Fibroblast of pulmonary artery (primary cell): Measurements from ENCODE around the gene TSKS.
"Not testable (repeated sequence)": the region's sequence is repeated elsewhere in the genome, so short reads cannot be mapped to it uniquely, and the experiment has no call there.

ENCODE experiments used
- DNase-seq: peaks from one replicate; pipeline ENCODE4 v3.0.0-alpha.2; 2010; ENCODE audit warnings: low read depth
- H3K4me3 ChIP-seq: replicated peaks from 2 replicates; pipeline ENCODE4 v1.5.1; 2011; ENCODE audit warnings: low read depth, mild to moderate bottlenecking, control low read depth, low read length, moderate library complexity
- TF ChIP-seq, protein P1 (sequence below): IDR thresholded peaks from 2 replicates; pipeline ENCODE4 v1.5.1; 2011; ENCODE audit warnings: mild to moderate bottlenecking, control low read depth, low read length, inconsistent platforms; ENCODE audit errors: missing control alignments

TSKS gene

DNA sequence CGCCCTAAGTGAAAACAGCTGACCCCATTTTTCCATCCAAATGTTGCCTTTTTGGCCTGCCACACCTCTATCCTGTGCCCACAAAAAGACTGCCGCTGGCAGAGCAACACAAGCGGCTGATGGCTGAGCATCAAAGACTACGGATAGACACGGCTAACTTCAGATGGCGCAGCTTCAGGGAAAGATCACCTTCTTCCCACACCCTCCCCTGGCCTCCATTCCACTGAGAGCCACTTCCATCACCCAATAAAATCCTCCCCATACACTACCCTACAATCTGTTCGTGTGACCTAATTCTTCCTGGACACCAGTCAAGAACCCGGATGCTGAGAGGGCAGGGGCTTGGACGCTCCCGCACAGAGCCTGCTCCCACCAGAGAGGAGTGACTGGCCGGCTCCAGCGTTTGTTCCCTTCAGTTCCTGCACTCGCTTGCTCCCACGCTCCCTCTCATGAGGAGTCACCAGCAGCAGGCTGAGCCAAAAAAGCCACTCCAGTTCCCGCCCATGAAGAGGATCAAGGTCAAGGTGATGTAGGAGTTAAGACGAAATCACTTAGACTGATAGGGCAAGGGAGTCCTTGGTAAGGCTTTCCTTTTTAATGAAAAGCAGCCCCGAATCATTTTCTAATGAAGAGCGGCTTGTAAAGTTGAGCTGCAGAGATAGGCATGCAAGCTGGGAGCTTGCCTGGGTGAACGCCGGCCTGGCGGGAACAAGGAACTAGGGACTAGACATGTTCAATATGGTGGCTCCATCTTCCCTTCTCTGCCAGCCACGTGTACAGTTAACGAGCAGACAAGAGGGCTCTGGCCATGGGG, 35.7 kb downstream of the TSKS start:
- no peak overlapping the region for H3K4me3 ChIP-seq
- DNase-seq = peak; percentile 77

DNA sequence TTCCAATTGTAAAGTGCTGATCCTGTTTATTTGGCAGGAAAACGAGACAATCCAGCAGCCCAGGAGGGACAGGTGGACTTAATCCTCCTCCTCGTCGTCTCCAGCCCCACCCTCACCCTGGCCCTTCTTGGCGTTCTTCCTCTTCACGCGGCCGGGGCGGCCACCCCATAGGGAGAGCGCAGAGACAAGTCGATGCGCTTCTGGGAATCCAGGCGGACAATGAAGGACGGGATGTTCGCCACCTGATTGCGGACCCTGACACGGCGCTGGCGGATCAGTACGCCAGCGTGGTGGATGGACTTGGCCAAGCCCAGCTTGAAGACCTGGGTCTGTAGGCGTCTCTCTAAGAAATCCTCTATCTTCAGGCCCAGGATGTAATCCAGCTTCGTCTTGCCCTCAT, 43.7 kb downstream of the TSKS start:
- DNase-seq, H3K4me3 ChIP-seq: not testable (repeated sequence)

More for the DNA sequence above, 35.7 kb downstream of the TSKS start:
- TF ChIP-seq, protein P1, sequence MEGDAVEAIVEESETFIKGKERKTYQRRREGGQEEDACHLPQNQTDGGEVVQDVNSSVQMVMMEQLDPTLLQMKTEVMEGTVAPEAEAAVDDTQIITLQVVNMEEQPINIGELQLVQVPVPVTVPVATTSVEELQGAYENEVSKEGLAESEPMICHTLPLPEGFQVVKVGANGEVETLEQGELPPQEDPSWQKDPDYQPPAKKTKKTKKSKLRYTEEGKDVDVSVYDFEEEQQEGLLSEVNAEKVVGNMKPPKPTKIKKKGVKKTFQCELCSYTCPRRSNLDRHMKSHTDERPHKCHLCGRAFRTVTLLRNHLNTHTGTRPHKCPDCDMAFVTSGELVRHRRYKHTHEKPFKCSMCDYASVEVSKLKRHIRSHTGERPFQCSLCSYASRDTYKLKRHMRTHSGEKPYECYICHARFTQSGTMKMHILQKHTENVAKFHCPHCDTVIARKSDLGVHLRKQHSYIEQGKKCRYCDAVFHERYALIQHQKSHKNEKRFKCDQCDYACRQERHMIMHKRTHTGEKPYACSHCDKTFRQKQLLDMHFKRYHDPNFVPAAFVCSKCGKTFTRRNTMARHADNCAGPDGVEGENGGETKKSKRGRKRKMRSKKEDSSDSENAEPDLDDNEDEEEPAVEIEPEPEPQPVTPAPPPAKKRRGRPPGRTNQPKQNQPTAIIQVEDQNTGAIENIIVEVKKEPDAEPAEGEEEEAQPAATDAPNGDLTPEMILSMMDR = no peak

DNA sequence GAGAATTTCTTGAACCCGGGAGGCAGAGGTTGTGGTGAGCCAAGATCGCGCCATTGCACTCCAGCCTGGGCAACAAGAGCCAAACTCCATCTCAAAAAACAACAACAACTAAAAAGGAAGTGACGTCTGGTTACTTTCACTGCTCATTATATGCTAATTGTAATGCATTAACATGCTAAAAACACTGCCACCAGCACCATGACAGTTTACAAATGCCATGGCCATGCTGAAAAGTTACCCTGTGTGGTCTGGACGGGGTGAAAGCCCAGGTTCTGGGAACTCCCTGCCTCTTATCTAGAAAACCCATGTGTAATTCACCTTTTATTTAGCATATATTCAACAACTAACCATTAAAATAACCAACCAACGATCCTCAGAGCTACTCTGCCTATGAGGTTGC, 44.1 kb downstream of the TSKS start:
- DNase-seq = no peak
- TF ChIP-seq, protein P1 = no peak
- no peak overlapping the region for H3K4me3 ChIP-seq

DNA sequence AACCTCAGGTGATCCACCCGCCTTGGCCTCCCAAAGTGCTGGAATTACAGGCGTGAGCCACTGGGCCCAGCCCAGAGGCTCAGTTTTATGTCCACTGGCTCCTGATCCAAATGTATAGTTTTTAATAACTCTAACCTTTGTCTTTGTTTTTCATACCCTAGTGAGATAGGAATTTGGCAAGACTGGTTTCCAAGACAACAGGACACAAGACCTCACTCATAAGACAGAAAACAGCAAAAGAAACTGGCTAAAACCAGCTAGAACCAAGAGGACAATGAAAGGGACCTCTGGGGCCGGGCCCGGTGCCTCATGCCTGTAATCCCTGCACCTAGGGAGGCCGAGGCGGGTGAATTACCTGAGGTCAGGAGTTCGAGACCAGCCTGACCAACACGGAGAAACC, 44.6 kb downstream of the TSKS start:
- TF ChIP-seq, protein P1 = no peak
- H3K4me3 ChIP-seq = no peak overlapping the region
- peak; percentile 67 for DNase-seq

DNA sequence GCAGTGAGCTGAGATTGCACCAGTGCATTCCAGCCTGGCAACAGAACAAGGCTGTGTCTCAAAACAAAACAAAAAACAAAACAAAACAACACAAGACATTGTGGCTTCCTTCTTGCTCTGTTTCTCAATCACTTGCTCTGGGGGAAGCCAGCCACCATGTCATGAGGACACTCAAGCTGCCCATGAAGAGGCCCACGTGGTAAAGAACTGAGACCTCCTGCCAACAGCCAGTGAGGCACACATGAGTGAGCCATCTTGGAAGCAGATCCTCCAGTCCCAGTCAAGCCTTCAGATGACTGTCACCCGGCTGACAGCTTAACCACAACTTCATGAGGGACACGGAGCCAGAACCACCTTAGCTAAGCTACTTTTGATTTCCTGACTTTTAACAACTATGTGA, 47.0 kb downstream of the TSKS start:
- no peak for DNase-seq
- TF ChIP-seq, protein P1 = no peak
- H3K4me3 ChIP-seq = no peak overlapping the region

DNA sequence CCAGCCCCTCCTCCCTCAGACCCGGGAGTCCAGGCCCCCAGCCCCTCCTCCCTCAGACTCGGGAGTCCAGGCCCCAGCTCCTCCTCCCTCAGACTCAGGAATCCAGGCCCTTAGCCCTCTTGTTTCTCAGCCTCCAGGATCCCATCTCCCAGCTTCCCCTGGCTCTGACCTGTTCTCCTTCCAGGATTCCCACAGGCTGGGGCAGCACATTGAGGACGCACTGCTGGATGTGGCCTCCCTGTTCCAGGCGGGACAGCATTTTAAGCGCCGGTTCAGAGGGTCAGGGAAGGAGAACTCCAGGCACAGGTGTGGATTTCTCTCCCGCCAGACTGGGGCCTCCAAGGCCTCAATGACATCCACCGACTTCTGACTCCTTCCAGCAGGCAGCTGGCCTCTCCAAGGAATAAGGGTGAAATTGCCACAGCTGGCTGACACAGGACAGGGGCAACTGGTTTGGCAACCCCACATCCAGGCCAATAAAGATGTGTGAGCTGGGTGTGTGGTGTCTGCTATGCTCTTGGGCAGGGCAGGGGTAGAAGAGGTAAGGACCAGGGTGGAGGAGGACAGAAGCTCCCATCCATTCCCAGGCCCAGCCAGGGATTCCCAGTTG, 49.8 kb downstream of the TSKS start:
- TF ChIP-seq, protein P1 = no peak
- no peak for DNase-seq
- H3K4me3 ChIP-seq = no peak overlapping the region

DNA sequence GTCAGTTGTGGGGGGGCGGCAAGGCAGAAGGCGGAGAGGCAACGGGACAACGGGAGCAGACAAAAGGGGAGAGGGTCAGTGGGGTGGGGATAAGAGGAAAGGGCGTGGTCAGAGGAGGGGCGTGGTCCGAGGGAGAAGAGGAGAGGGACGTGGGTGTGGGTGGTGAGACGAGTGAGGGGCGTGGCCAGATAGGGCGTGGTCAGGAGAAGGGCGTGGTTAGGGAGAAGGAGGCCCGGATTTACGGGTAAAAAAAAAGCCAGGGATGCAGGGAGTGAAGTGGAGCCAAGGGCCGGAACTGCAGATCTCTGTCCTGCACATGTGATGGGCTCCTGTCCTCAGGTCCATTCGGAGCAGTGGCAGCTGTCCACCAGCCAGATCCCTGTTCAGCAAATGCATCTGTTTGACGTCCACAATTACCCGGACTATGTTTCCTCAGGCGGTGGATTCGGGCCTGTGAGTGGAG, 50.7 kb downstream of the TSKS start:
- TF ChIP-seq, protein P1 = no peak
- H3K4me3 ChIP-seq = no peak overlapping the region
- peak; percentile 60 for DNase-seq
